Raji (cell line): ENCODE measurements around the gene COX20.

Experiments used
- POLR2A ChIP-seq: IDR thresholded peaks from 2 replicates; pipeline ENCODE4 v1.6.1; 2011; ENCODE audit warnings: low read depth, low read length, control low read depth; ENCODE audit not compliant: insufficient read depth

The COX20 gene

GRCh38 chr1:244869950-244870349 is 34.5 kb downstream of the COX20 start:
- no peak for TF ChIP-seq POLR2A

GRCh38 chr1:244874974-244875579 is 39.6 kb downstream of the COX20 start:
- TF ChIP-seq POLR2A, result no peak

GRCh38 chr1:244876228-244876910 is 40.9 kb downstream of the COX20 start:
- TF ChIP-seq POLR2A, result no peak

- no peak for TF ChIP-seq POLR2A
Measured at GRCh38 chr1:244878681-244879080, 43.2 kb downstream of the COX20 start.

GRCh38 chr1:244881552-244882280 is 46.3 kb downstream of the COX20 start:
- no peak for TF ChIP-seq POLR2A

- no peak for TF ChIP-seq POLR2A
Measured at GRCh38 chr1:244887281-244887680, 51.8 kb downstream of the COX20 start.

GRCh38 chr1:244893836-244894235 is 58.4 kb downstream of the COX20 start:
- no peak for TF ChIP-seq POLR2A
